ENCODE data around the gene BCL2L11. TPM values are rescaled to one million over a fixed set of nuclear protein-coding genes. Genes with fewer than 3 reads are reported as not detected.

BCL2L11 gene
- total and polyA plus RNA-seq, 2 experiments from 2014 or later: 12.3 to 25.3 TPM

DNA sequence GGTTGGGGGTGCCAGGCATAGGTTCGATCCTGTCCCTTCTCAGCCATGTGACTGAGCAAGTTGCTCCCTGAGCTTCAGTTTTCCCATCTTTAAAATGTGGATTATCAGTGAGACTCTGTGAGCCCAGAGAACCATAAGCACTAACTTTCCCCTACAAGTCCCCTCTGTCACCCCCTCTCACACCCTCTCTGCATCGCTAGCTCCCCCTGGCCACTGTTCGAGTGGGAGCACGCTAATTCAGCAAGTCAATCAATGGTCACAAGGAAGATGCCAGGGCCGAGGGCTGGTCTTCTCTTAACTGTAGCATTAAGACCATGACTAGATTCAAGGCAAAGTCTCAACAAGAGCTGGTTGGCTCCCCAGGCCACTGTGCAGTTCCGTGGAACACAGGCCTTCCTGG, 66.2 kb downstream of the BCL2L11 start:
- DNase-seq (ENCODE audit: low spot score): no peak
- H3K27ac ChIP-seq: peak overlapping the region; percentile 89

DNA sequence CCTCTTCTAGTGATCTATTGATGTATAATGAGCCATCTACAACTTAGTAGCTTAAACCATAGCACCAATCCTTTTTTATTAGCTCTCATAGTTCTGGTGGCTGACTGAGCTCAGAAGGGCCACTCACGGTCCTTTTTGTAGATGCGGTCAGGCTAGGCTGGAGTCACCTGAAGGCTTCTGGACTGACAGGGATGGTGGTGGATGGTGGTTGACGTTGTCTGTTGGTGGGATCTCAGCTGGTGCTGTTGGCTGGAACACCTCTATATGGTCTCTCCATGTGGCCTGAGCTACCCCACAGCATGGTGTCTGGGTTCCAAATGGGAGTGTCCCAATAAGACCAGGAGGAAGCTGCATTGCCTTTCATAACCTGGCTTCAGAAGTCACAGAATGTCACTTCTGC, 68.0 kb downstream of the BCL2L11 start:
- H3K27me3 ChIP-seq: no peaks in the 10 kb centered on the region
- no peak overlapping the region for H3K4me3 ChIP-seq
- H3K27ac ChIP-seq: no peak overlapping the region
- H3K79me2 ChIP-seq: no peaks in the 10 kb centered on the region
- H3K9me2 ChIP-seq (replicated peaks; ENCODE audit: insufficient read depth): no peaks in the 10 kb centered on the region
- no peak for DNase-seq (ENCODE audit: low spot score)
- H2AFZ ChIP-seq: no peak overlapping the region
- H3K4me2 ChIP-seq: no peak overlapping the region
- TF ChIP-seq EZH2phosphoT487 (IDR thresholded peaks at IDR 0.05; ENCODE audit: low read depth, severe bottlenecking, unreplicated experiment): no peak
- no peak for TF ChIP-seq EZH2 (IDR thresholded peaks at IDR 0.05; ENCODE audit: borderline replicate concordance)
- TF ChIP-seq, protein P1, sequence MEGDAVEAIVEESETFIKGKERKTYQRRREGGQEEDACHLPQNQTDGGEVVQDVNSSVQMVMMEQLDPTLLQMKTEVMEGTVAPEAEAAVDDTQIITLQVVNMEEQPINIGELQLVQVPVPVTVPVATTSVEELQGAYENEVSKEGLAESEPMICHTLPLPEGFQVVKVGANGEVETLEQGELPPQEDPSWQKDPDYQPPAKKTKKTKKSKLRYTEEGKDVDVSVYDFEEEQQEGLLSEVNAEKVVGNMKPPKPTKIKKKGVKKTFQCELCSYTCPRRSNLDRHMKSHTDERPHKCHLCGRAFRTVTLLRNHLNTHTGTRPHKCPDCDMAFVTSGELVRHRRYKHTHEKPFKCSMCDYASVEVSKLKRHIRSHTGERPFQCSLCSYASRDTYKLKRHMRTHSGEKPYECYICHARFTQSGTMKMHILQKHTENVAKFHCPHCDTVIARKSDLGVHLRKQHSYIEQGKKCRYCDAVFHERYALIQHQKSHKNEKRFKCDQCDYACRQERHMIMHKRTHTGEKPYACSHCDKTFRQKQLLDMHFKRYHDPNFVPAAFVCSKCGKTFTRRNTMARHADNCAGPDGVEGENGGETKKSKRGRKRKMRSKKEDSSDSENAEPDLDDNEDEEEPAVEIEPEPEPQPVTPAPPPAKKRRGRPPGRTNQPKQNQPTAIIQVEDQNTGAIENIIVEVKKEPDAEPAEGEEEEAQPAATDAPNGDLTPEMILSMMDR (IDR thresholded peaks at IDR 0.05; ENCODE audit: poor library complexity): no peak
- WGBS (ENCODE audit: low lambda C conversion rate, missing lambda C conversion rate): 95% methylated on average over 3 of the region's 3 CpGs
- H4K20me1 ChIP-seq (ENCODE audit: insufficient read depth, poor library complexity, severe bottlenecking): no peaks in the 10 kb centered on the region
- no peaks in the 10 kb centered on the region for H3K36me3 ChIP-seq (replicated peaks; ENCODE audit: insufficient read depth, low read depth)
- peaks cover 17% of the 10 kb centered on the region for H3K4me1 ChIP-seq (ENCODE audit: insufficient read depth)
- H3K9me3 ChIP-seq (ENCODE audit: low read depth): no peaks in the 10 kb centered on the region

More for the DNA sequence above, 66.2 kb downstream of the BCL2L11 start:
- no peak for TF ChIP-seq EZH2 (IDR thresholded peaks at IDR 0.05; ENCODE audit: borderline replicate concordance)
- TF ChIP-seq EZH2phosphoT487 (IDR thresholded peaks at IDR 0.05; ENCODE audit: low read depth, severe bottlenecking, unreplicated experiment): no peak
- TF ChIP-seq, protein P1 (IDR thresholded peaks at IDR 0.05; ENCODE audit: poor library complexity): no peak
- Histone ChIP-seq H4K20me1 (ENCODE audit: insufficient read depth, poor library complexity, severe bottlenecking) (no peaks in the 10 kb centered on the region), H3K4me2 (no peak overlapping the region), H3K27me3 (no peaks in the 10 kb centered on the region), H3K9me2 (replicated peaks; ENCODE audit: insufficient read depth) (no peaks in the 10 kb centered on the region), H2AFZ (no peak overlapping the region), H3K4me3 (no peak overlapping the region), H3K79me2 (no peaks in the 10 kb centered on the region), H3K36me3 (replicated peaks; ENCODE audit: insufficient read depth, low read depth) (no peaks in the 10 kb centered on the region), H3K9me3 (ENCODE audit: low read depth) (no peaks in the 10 kb centered on the region), H3K4me1 (ENCODE audit: insufficient read depth) (peaks cover 17% of the 10 kb centered on the region)
- WGBS (ENCODE audit: low lambda C conversion rate, missing lambda C conversion rate): 89% methylated on average over 6 of the region's 6 CpGs

DNA sequence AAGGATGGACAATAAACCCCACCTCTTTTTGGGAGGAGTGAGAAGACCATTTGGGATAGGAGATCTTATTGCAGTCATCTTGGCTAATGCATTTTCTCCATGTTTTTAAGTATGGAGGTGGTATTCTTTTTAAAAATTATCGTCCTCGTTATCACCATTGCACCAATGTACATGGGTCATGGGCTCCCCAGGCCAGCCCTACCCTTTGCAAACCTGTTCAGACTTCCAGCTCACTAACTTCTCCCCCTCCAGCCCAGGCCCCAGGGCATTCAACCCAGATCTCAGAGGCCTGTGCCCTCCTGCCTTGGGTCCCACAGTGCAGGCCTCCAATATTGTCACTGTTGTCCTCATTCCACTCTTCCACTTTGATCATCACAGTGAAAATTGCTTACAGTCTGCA, 68.4 kb downstream of the BCL2L11 start:
- Histone ChIP-seq H4K20me1 (ENCODE audit: insufficient read depth, poor library complexity, severe bottlenecking) (no peaks in the 10 kb centered on the region), H3K4me1 (ENCODE audit: insufficient read depth) (peaks cover 17% of the 10 kb centered on the region), H3K9me3 (ENCODE audit: low read depth) (no peaks in the 10 kb centered on the region), H2AFZ (no peak overlapping the region), H3K27me3 (no peaks in the 10 kb centered on the region), H3K36me3 (replicated peaks; ENCODE audit: insufficient read depth, low read depth) (no peaks in the 10 kb centered on the region), H3K27ac (no peak overlapping the region), H3K79me2 (no peaks in the 10 kb centered on the region), H3K9me2 (replicated peaks; ENCODE audit: insufficient read depth) (no peaks in the 10 kb centered on the region), H3K4me3 (no peak overlapping the region), H3K4me2 (no peak overlapping the region)
- DNase-seq (ENCODE audit: low spot score): no peak
- TF ChIP-seq, protein P1 (IDR thresholded peaks at IDR 0.05; ENCODE audit: poor library complexity): no peak
- TF ChIP-seq EZH2phosphoT487 (IDR thresholded peaks at IDR 0.05; ENCODE audit: low read depth, severe bottlenecking, unreplicated experiment) (no peak), EZH2 (IDR thresholded peaks at IDR 0.05; ENCODE audit: borderline replicate concordance) (no peak)
- 63% methylated on average over 2 of the region's 2 CpGs for WGBS (ENCODE audit: low lambda C conversion rate, missing lambda C conversion rate)

All from hepatocyte (in vitro differentiated cells).